SK-N-MC (cell line): ENCODE results near the gene CGNL1.

Source experiments
- DNase-seq: peaks from one replicate; pipeline ENCODE4 v3.0.0-alpha.2; 2011; ENCODE audit warnings: low read depth, low spot score
- H3K27ac ChIP-seq: fragments of 200-600 bp; sonication (generic); 2 replicates; pipeline ENCODE4 v1.5.1; 2016; ENCODE audit warnings: mixed run types
- H3K36me3 ChIP-seq: fragments of 200-600 bp; sonication (generic); 2 replicates; pipeline ENCODE4 v1.6.1; 2017; ENCODE audit warnings: antibody characterized with exemption, low read length, mixed read lengths; ENCODE audit not compliant: insufficient read depth
- H3K4me3 ChIP-seq: fragments of 200-600 bp; sonication (generic); 2 replicates; pipeline ENCODE4 v1.5.1; 2016
- H3K9ac ChIP-seq: fragments of 200-600 bp; sonication (generic); 2 replicates; pipeline ENCODE4 v1.8.0; 2017; ENCODE audit warnings: mixed run types, mixed read lengths; ENCODE audit not compliant: insufficient read length
- H3K9me3 ChIP-seq: fragments of 200-600 bp; sonication (generic); 2 replicates; pipeline ENCODE4 v1.6.1; 2017; ENCODE audit warnings: low read depth, mild to moderate bottlenecking, antibody characterized with exemption, low read length, moderate library complexity, mixed read lengths
- EZH2 ChIP-seq: fragments of 200-600 bp; sonication (generic); IDR thresholded peaks from one replicate; pipeline ENCODE4 v1.6.1; 2017; ENCODE audit warnings: antibody characterized with exemption
- FOXP2 ChIP-seq: optimal IDR thresholded peaks from 2 replicates; pipeline ENCODE3; 2011; ENCODE audit warnings: mild to moderate bottlenecking, moderate library complexity; ENCODE audit not compliant: insufficient read depth; ENCODE audit errors: extremely low read length, control extremely low read depth
- POLR2AphosphoS5 ChIP-seq: IDR thresholded peaks from 2 replicates; pipeline ENCODE4 v1.6.1; 2012; ENCODE audit warnings: mild to moderate bottlenecking, low read depth, low read length, borderline replicate concordance

Gene CGNL1

DNA sequence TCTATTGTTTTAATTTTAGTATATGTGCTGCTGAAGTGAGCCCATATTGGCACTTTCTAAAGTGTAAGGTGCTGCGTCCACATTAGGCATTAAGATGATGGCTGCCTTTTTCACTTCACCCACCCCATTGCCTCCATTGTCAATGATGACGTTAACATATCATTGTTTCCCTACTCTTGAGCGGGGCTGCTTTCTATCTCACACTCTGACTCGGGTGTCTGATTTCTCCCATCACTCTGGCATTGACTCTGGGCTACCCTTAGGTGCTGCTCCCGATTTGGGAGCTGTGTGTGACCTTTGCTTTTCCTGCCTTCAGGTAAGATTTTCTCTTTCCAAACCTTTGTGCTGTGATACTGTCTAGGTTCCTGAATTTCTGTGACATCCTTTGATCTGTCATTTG is 28.8 kb downstream of the CGNL1 start:
- H3K36me3 ChIP-seq, result no peaks in the 10 kb centered on the region
- no peak overlapping the region for H3K9ac ChIP-seq
- no peak for DNase-seq
- no peak for TF ChIP-seq POLR2AphosphoS5
- TF ChIP-seq FOXP2, result no peak
- TF ChIP-seq EZH2, result no peak
- no peak overlapping the region for H3K4me3 ChIP-seq
- no peaks in the 10 kb centered on the region for H3K9me3 ChIP-seq
- H3K27ac ChIP-seq, result no peak overlapping the region

DNA sequence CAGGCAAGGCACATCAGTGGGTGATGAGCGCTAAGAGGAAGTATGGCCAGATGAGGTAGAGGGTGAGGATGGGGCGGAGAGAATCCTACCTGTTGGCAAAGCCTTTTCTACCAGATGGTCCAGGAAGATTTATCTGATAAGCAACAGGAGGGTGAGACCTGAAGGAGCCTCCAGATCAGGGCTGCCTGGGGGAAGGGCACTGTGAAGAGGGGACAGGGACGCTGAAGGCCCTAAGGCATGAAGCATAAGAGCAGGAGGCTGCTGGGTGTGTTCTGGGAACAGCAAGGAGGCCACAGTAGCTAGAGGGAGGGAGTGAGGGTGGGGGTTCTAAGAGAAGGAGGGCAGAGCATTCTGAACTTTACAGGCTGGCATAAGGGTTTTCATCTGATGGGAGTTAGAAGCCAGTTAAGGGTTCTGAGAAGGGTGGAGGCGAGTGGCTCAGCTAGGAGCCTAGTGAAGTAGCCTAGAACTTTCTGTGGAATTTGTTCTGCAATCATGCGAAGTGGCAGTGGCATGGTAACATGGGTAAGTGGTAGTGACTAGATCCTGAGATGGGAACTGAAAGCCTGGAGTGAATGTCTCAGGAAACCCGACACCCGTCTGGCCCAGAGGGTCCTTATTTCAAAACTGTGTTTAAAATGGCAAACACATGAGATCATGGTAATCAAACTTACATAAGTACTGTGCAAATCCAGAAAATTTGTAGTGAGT is 29.9 kb downstream of the CGNL1 start:
- DNase-seq, result no peak
- TF ChIP-seq POLR2AphosphoS5, result no peak
- no peak for TF ChIP-seq FOXP2
- no peak for TF ChIP-seq EZH2
- H3K4me3 ChIP-seq, result no peak overlapping the region
- H3K9ac ChIP-seq, result no peak overlapping the region
- H3K9me3 ChIP-seq, result no peaks in the 10 kb centered on the region
- no peak overlapping the region for H3K27ac ChIP-seq
- no peaks in the 10 kb centered on the region for H3K36me3 ChIP-seq

DNA sequence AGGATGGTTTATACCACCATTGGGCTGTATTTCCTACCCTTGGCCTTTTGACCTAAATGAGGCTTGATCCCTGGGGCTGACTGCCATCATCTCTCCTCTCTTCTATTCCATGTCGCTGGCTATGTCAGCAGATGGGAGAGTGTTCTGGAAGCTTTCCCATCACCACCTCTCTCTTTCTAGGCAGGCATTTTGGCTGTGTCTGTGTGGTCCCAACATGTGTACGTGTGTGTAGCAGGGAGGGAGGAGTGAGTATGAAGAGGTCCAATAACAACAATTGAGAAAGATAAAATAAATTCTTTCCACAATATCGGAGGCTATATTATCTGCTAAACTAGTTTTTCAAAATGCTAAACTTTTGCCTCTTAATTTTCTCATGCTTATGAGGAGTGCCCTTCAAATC is 34.1 kb downstream of the CGNL1 start:
- Histone ChIP-seq H3K36me3 (no peaks in the 10 kb centered on the region), H3K4me3 (no peak overlapping the region), H3K27ac (no peak overlapping the region), H3K9ac (no peak overlapping the region), H3K9me3 (no peaks in the 10 kb centered on the region)
- DNase-seq, result no peak
- TF ChIP-seq POLR2AphosphoS5 (no peak), EZH2 (no peak), FOXP2 (no peak)

DNA sequence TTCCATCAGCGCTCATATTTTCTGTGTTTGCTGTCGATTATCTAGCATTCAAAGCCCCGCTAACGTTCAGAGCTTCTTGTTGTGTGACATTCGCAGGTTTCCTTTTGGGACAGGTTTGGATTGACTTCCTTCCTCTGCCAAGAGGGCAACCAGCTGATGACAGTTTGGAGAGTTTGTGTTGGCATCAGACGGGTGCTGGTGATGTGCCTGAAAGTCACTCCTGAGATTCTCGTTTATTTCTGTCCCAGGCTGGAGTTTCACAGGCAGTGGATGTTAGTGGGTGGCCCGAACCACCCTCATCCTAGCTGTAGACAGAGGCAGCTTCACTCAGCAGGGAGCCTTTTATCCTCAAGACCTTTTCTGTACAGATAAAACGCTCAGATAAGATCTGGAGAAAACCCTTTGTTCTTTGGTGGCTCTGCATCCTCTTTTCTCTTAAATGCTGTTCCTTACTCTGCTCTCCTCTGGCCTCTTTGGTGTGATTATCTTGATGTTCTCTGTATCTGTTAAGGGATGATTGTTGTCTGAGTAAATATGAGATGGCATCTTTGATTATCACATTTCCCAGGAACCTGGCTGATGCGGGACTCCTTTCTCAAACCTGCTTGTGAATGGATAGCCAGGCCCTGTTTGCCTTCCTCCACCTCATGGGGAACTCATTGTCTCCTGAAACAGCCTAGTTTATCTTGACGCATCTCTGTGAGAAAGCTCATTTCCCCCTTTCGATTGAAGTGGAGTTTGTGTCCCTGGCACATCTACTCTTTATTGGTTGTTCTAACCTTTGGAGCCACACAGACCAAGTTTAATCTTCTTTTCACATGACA is 35.9 kb downstream of the CGNL1 start:
- no peak overlapping the region for H3K27ac ChIP-seq
- no peak overlapping the region for H3K4me3 ChIP-seq
- TF ChIP-seq POLR2AphosphoS5 (no peak), EZH2 (no peak), FOXP2 (no peak)
- no peak overlapping the region for H3K9ac ChIP-seq
- no peak for DNase-seq
- H3K36me3 ChIP-seq, result no peaks in the 10 kb centered on the region
- H3K9me3 ChIP-seq, result no peaks in the 10 kb centered on the region

DNA sequence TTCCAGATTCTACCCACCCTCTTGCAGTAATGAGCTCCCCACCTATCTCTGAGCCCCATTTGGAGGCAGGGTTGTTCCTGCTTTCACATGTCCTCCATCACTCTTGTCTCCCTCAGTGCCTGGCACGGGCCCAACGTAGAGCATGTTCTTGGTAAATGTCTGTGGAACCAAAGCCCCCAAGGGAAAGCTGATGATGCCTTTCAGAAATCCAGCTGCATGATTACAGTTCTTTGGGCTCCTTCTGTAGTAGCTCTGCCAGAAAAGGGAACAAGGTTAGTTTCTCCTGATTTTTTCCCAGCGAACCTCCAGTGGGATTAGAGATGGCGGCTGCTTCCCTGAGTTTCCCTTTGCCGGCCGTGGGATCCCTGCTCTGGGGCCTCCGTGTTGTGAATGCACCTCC is 39.3 kb downstream of the CGNL1 start:
- H3K27ac ChIP-seq, result no peak overlapping the region
- no peak for DNase-seq
- no peaks in the 10 kb centered on the region for H3K9me3 ChIP-seq
- H3K36me3 ChIP-seq, result no peaks in the 10 kb centered on the region
- TF ChIP-seq EZH2, result no peak
- TF ChIP-seq FOXP2, result no peak
- no peak for TF ChIP-seq POLR2AphosphoS5
- H3K4me3 ChIP-seq, result no peak overlapping the region
- no peak overlapping the region for H3K9ac ChIP-seq

DNA sequence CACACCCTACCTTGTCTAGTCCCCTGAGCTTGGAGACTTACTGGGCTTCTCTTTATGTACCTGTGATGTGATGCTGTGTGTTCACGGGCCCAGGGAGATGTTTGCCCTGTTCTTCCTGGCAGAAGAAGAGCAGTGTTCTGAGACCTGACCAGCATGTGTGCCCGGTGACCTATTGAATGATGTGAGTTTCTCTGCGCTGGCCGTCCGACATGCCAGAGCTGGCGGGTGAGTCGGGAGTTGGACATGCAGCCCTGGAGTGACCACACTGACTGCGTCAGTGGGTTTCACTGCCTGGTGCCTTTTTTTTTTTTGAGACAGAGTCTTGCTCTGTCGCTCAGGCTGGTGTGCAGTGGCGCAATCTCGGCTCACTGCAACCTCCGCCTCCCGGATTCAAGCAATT is 42.3 kb downstream of the CGNL1 start:
- TF ChIP-seq EZH2, result no peak
- TF ChIP-seq FOXP2, result no peak
- TF ChIP-seq POLR2AphosphoS5, result no peak
- H3K27ac ChIP-seq, result no peak overlapping the region
- H3K36me3 ChIP-seq, result no peaks in the 10 kb centered on the region
- no peaks in the 10 kb centered on the region for H3K9me3 ChIP-seq
- no peak overlapping the region for H3K4me3 ChIP-seq
- H3K9ac ChIP-seq, result no peak overlapping the region
- DNase-seq, result no peak

DNA sequence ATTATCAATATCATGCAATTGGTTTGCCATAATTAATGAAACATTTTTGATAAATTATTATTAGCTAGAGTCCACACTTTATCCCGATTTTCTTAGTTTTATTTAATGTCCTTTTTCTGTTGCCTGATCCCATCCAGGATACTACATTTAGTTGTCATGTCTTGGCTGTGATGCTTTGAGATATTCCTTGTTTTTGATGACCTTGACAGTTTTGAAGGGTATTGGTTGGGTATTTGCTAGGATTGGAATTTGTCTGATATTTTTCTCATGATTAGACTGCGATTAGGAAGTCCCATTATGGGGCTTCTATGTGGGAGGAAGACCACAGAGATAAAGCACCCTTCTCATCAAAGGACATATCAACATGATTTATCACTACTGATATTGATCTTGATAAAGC is 43.0 kb downstream of the CGNL1 start:
- DNase-seq, result no peak
- Histone ChIP-seq H3K27ac (no peak overlapping the region), H3K36me3 (no peaks in the 10 kb centered on the region), H3K9me3 (no peaks in the 10 kb centered on the region), H3K4me3 (no peak overlapping the region), H3K9ac (no peak overlapping the region)
- TF ChIP-seq FOXP2, result no peak

DNA sequence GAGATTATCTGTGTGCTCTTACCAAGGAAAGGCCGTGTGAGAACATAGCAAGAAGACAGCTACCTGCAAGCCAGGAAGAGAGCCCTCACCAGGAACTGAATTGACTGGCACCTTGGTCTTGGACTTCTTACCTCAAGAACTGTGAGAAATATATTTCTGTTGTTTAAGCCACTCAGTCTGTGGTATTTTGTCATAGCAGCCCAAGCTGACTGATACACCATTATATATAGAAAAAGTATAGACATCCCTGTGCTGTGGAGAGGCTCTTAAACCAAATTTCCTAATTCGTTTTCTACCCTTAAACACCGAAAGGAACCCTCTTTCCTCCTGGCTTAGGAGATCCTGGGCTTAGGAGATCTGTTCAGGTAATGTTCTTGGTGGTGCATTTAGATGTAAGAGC is 44.8 kb downstream of the CGNL1 start:
- TF ChIP-seq EZH2 (no peak), FOXP2 (no peak), POLR2AphosphoS5 (no peak)
- Histone ChIP-seq H3K27ac (no peak overlapping the region), H3K36me3 (no peaks in the 10 kb centered on the region), H3K9ac (no peak overlapping the region), H3K4me3 (no peak overlapping the region), H3K9me3 (no peaks in the 10 kb centered on the region)
- no peak for DNase-seq

DNA sequence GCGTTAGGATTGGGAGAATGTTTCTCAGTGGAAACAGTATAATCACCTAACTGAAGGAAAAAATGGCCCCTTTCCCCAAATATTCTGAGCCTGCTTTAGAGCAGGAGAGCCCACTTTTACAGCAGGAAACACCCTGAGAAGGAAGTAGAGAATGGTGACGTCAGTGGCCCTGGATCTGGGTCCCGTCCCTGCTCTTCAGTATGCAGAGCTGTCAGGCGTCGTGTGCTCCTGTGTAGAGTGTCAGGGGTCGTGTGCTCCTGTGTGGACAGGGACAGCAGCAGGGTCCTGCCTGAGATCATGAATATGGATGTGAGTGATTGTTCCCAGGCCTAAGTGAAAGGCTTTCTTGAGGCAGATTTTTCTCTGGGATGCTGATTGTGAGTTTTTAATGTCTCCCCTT is 45.2 kb downstream of the CGNL1 start:
- Histone ChIP-seq H3K9me3 (no peaks in the 10 kb centered on the region), H3K27ac (no peak overlapping the region), H3K9ac (no peak overlapping the region), H3K4me3 (no peak overlapping the region), H3K36me3 (no peaks in the 10 kb centered on the region)
- TF ChIP-seq FOXP2, result no peak
- TF ChIP-seq EZH2, result no peak
- TF ChIP-seq POLR2AphosphoS5, result no peak
- no peak for DNase-seq
